Kidney (tissue), 14 donors: Measurements from ENCODE around the gene TAF3. TPM values are rescaled to one million over a fixed set of nuclear protein-coding genes. Genes with fewer than 3 reads are reported as not detected.

Experiments
- DNase-seq, 5 donors: peaks; one replicate each; pipeline ENCODE4 v3.0.0-alpha.2; 2013 to 2020
- FAIRE-seq: peaks from 2 replicates; lab custom pipeline; 2012; peaks lifted over from hg19 to GRCh38; lab: Jason Lieb, UNC
- H3K27ac ChIP-seq, 2 donors: one replicate each; pipeline ENCODE4 v1.7.0; 2013; ENCODE audit warnings: low read depth in 2 of 2, low read length in 2 of 2, inconsistent platforms in 1 of 2
- H3K27me3 ChIP-seq: one replicate; pipeline ENCODE4 v1.7.1; 2013; ENCODE audit warnings: low read length, inconsistent platforms; ENCODE audit not compliant: control insufficient read depth, insufficient read depth
- H3K36me3 ChIP-seq, 3 donors: one replicate each; pipeline versions ENCODE4 v1.7.0 to v1.7.1; 2013; ENCODE audit warnings: low read length in 3 of 3, control low read depth in 1 of 3, inconsistent platforms in 1 of 3; ENCODE audit not compliant: insufficient read depth in 3 of 3, control insufficient read depth in 2 of 3
- H3K4me1 ChIP-seq, 3 donors: one replicate each; pipeline versions ENCODE4 v1.7.0 to v1.7.1; 2013; ENCODE audit warnings: low read length in 3 of 3, inconsistent platforms in 1 of 3, low read depth in 1 of 3; ENCODE audit not compliant: control insufficient read depth in 2 of 3, insufficient read depth in 2 of 3
- H3K4me3 ChIP-seq, 3 donors: one replicate each; pipeline versions ENCODE4 v1.7.0 to v1.8.1; 2013; ENCODE audit warnings: low read length in 3 of 3, control low read depth in 1 of 3, inconsistent platforms in 1 of 3
- H3K9ac ChIP-seq, 3 donors: one replicate each; pipeline versions ENCODE4 v1.7.0 to v1.7.1; 2013; ENCODE audit warnings: low read length in 3 of 3, control low read depth in 1 of 3, inconsistent platforms in 1 of 3
- H3K9me3 ChIP-seq, 3 donors: one replicate each; pipeline versions ENCODE4 v1.7.0 to v1.7.1; 2013; ENCODE audit warnings: low read length in 3 of 3, control low read depth in 1 of 3, inconsistent platforms in 1 of 3; ENCODE audit not compliant: control insufficient read depth in 2 of 3, insufficient read depth in 1 of 3
- intact Hi-C: fragments of 100-400 bp; cut with DNase I; formaldehyde crosslinking; loops from one replicate; pipeline ENCODE4 v1.11.1; 2022
- polyA plus RNA-seq: library from polyadenylated mRNA; stranded (reverse); fragments of 350-450 nt; fragmentation: Illumina TruSeq; extraction: RNeasy Lipid Tissue Mini Kit (QIAGEN cat#74804); gene quantifications from one replicate; pipeline ENCODE4 v1.2.3, GENCODE V29; 2014; ENCODE audit warnings: low read depth, low replicate concordance; ENCODE audit not compliant: insufficient read depth
- total RNA-seq: library from RNA; stranded (reverse); fragmentation: NEBNext Ultra II Directional; extraction: Animal tissue kit (Norgen Biotek cat#: 25700); gene quantifications from one replicate; pipeline ENCODE4 v1.2.1, GENCODE V29; 2021
- TF ChIP-seq, protein P1 (sequence below): IDR thresholded peaks from 3 replicates; pipeline ENCODE4 v1.5.1; 2012; ENCODE audit warnings: mild to moderate bottlenecking, moderate library complexity, borderline replicate concordance; ENCODE audit not compliant: insufficient read depth; ENCODE audit errors: extremely low read depth
- donor health status: control.
- donor health status: control.
- donor health status: control.
- donor health status: control.
- donor health status: control.
- donor health status: DM: yes; HTN: yes; CAD: no.
- donor health status: Normal renal cell carcinoma (clear cell type).

Gene TAF3
- total and polyA plus RNA-seq, 2 donors from 2014 or later = 4.0 to 8.7 TPM

DNA sequence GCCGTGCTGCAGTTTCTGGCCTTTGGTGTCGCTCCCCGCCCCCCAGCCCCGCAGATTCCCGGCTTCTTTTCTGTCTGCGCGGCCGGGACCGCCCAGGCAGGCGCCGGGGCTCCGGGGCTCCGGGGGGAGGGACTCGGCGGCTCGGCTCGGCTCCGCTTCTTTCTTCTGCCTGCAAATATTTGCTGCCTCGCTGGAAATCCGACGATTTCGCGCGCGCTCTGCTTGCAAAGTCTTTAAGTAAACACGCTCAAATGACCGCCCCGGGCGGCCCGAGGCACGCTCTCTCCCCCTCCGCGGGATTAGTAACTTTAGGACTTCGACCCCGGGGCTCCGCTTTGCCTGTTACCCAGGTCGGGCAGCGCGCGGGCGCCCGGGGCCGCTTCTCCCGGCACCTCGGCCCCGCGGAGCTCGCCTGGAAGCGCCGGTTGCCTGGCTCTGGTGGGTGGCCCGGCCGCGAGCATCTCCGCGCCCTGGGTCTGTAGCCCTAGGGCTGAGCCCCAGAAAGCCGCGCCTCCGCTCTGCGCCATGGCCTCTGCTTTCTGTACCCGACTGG is 232.3 kb downstream of the TAF3 start:
- intact Hi-C loops = no loop called here
- peak overlapping the region; percentile 26 to 57 (median 36) for H3K4me3 ChIP-seq
- H3K4me1 ChIP-seq = peaks cover 0 to 12% (median 0%) of the 10 kb centered on the region in 3 donors
- TF ChIP-seq, protein P1, sequence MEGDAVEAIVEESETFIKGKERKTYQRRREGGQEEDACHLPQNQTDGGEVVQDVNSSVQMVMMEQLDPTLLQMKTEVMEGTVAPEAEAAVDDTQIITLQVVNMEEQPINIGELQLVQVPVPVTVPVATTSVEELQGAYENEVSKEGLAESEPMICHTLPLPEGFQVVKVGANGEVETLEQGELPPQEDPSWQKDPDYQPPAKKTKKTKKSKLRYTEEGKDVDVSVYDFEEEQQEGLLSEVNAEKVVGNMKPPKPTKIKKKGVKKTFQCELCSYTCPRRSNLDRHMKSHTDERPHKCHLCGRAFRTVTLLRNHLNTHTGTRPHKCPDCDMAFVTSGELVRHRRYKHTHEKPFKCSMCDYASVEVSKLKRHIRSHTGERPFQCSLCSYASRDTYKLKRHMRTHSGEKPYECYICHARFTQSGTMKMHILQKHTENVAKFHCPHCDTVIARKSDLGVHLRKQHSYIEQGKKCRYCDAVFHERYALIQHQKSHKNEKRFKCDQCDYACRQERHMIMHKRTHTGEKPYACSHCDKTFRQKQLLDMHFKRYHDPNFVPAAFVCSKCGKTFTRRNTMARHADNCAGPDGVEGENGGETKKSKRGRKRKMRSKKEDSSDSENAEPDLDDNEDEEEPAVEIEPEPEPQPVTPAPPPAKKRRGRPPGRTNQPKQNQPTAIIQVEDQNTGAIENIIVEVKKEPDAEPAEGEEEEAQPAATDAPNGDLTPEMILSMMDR = no peak
- H3K9me3 ChIP-seq = no peaks in the 10 kb centered on the region
- no peak for FAIRE-seq
- peaks cover 45% of the 10 kb centered on the region for H3K27me3 ChIP-seq
- H3K27ac ChIP-seq = peak overlapping the region; percentile 67
- H3K36me3 ChIP-seq = no peaks in the 10 kb centered on the region
- DNase-seq = peak; percentile 64 to 77 (median 72)
- no peak overlapping the region for H3K9ac ChIP-seq

DNA sequence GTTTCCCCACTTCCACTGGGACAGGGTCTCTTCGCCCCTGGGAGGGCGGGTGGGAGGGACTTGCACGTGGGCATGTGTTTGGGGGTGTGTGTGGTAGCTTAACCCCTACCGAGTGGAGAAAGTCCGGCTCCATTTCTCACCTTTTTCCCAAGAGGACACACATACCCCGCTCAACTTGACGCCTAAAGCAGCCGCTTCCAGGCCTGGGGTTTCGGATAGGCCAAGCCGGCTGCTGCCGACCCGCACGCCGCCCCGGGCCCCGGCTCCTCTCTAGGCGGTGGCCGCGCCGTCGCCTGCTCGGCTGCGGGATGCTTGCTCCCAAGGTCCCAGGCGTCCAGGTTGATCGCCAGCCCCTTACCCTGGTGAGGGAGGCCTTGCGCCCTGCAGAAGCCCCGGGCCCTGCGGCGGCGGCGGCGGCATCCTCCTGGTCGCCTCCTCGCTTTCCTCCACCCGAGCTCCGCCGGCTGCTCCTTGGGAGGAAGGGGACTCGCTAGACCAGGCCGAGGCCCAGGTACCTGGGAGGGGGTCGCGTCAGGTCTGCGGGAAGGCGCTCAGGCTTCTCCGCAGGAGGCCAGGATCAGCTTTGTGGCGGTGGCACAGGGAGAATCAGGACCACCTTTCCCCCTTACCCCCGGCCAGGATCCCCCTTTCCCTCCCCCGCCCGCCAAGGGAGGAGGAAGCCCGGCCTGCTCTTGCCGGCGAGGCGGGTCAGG is 233.0 kb downstream of the TAF3 start:
- Histone ChIP-seq H3K4me1 (peaks cover 0 to 12% (median 0%) of the 10 kb centered on the region in 3 donors), H3K4me3 (peak overlapping the region in 2 of 3 donors; percentile 6 to 47), H3K36me3 (no peaks in the 10 kb centered on the region), H3K27me3 (peaks cover 39% of the 10 kb centered on the region), H3K27ac (peak overlapping the region; percentile 80 to 89), H3K9me3 (no peaks in the 10 kb centered on the region), H3K9ac (peak overlapping the region in 1 of 3 donors; percentile 34)
- DNase-seq (peak in 2 of 5 donors; percentile 38 to 73), FAIRE-seq (no peak)
- TF ChIP-seq, protein P1 = no peak
- intact Hi-C loops = no loop called here

DNA sequence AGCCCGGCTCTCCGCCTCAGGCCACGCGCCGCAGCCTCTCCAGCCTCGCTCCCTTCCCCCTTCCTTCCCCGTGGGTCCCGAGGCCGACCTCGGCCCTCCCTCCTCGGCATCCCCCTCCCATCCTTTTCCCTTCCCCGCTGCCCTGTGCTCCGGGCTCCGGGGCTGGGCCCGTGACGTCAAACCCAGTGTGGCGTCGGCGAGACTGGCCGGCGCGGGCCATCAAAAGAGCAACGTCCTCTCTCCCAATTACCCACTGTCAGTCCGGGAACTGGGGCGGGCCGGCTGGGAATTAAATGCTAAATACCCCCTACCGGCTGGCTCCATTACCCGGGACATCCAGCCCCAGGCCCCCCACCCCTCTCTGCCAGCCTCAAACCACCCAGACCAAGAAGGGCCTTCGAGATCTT is 233.5 kb downstream of the TAF3 start:
- TF ChIP-seq, protein P1 = no peak
- Histone ChIP-seq H3K4me1 (peaks cover 0 to 12% (median 0%) of the 10 kb centered on the region in 3 donors), H3K36me3 (no peaks in the 10 kb centered on the region), H3K4me3 (peak overlapping the region in 2 of 3 donors; percentile 26 to 47), H3K9me3 (no peaks in the 10 kb centered on the region), H3K9ac (peak overlapping the region in 1 of 3 donors; percentile 55), H3K27ac (peak overlapping the region; percentile 80 to 89), H3K27me3 (peaks cover 39% of the 10 kb centered on the region)
- DNase-seq = peak in 4 of 5 donors; percentile 75 to 91 (median 80)
- no peak for FAIRE-seq
- intact Hi-C loops = no loop called here
